VCaP (cell line): ENCODE measurements around the gene FRMPD1.
A peak's percentile ranks its signal among the peaks of the same experiment; 100 is the strongest.

Experiments
- H3K27ac ChIP-seq: fragments of 450-650 bp; 2 replicates; pipeline ENCODE4 v1.5.1; 2017
- TF ChIP-seq, protein P1 (sequence below): fragments of 450-650 bp; conservative IDR thresholded peaks from 2 replicates; pipeline ENCODE4 v1.5.1; 2017; ENCODE audit warnings: mild to moderate bottlenecking, moderate library complexity

The FRMPD1 gene

DNA sequence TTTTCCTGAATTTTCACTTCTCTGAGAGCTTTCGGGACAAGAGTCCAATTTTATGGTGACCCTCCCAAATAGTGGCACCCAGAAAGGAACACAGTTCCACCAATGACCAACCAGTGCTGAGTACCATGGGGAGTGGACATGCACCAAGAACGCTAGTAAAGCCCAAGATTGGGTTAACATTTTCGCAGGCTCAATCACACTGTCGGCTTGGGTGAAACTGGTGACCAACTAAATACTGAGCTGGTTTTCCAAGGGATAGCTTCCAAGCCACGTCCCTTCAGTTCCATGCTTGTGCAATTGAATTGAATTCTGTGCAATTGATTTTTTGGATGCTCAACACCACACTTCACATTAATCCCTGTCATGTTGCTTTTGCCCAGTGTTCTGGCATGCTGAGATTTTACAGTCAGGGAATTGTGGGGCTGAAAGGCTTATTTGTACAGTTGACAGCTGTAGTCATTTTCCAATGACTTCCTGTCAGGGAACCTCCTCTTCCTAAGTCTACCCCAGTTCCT lies 65.3 kb downstream of the FRMPD1 start:
- H3K27ac ChIP-seq = no peak overlapping the region
- TF ChIP-seq, protein P1, sequence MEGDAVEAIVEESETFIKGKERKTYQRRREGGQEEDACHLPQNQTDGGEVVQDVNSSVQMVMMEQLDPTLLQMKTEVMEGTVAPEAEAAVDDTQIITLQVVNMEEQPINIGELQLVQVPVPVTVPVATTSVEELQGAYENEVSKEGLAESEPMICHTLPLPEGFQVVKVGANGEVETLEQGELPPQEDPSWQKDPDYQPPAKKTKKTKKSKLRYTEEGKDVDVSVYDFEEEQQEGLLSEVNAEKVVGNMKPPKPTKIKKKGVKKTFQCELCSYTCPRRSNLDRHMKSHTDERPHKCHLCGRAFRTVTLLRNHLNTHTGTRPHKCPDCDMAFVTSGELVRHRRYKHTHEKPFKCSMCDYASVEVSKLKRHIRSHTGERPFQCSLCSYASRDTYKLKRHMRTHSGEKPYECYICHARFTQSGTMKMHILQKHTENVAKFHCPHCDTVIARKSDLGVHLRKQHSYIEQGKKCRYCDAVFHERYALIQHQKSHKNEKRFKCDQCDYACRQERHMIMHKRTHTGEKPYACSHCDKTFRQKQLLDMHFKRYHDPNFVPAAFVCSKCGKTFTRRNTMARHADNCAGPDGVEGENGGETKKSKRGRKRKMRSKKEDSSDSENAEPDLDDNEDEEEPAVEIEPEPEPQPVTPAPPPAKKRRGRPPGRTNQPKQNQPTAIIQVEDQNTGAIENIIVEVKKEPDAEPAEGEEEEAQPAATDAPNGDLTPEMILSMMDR = no peak

- TF ChIP-seq, protein P1 = no peak
- H3K27ac ChIP-seq = no peak overlapping the region
Observed at GRCh38 chr9:37719526-37719925, 68.8 kb downstream of the FRMPD1 start.

DNA sequence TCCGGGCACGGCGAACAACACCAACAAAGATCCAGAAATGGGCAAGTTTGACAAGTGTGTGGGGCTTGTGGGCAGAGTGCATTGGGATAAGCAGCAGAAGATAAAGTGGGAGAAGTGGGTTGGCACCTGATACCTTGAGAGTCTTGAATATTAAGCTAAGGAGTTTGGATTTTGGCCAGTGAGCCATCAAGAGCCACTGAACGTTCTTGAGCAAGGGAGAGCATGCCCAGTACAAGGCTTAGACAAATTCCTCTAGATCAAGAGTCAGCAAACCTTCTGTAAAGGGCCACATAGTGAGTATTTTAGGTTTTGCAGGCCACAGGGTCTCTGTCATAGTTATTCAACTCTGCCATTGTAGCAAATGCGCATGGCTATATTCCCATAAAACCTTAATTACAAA lies 76.3 kb downstream of the FRMPD1 start:
- no peak overlapping the region for H3K27ac ChIP-seq
- TF ChIP-seq, protein P1 = no peak

DNA sequence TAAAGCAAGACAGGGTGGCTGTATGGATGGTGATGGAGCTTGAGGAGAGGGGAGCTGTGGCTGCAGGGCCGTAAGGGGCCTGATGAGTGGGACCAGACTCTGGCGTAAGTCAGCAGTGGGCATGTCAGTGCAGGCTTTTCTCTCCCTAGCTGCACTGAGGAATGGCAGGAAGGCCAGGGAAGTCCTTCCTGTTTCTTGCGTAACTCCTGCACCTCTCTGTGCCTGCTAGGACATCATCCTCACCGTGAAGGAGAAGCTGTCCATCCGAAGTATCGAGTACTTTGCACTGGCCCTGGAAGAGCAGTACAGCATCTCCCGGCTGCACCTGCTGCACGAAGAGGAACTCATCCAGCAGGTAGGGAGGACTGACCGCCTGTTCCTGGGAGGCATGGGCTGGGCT lies 78.7 kb downstream of the FRMPD1 start:
- TF ChIP-seq, protein P1 = no peak
- no peak overlapping the region for H3K27ac ChIP-seq

GRCh38 chr9:37730256-37730655 lies 79.5 kb downstream of the FRMPD1 start:
- no peak overlapping the region for H3K27ac ChIP-seq
- TF ChIP-seq, protein P1 = no peak

DNA sequence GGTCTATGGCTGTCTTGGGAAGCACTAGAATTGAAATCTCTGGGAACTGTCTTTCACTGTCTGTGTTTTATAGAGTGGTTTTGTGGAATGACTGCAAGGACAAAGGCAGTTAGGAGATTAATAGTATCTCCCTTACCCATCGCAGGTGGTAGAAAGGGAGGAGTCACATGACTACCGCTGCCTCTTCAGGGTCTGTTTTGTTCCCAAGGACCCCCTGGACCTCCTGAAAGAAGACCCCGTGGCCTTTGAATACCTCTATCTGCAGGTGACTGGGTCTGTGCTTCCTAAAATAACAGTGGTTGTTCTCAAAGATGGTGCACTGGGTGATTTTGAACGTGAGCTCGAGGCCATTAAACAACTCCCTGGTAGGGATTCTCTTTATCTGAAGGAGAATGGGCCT lies 80.1 kb downstream of the FRMPD1 start:
- H3K27ac ChIP-seq = no peak overlapping the region
- TF ChIP-seq, protein P1 = no peak

- TF ChIP-seq, protein P1 = no peak
- H3K27ac ChIP-seq = peak overlapping the region; percentile 9
Observed at GRCh38 chr9:37732086-37732741, 81.5 kb downstream of the FRMPD1 start.
